Erythroblast (primary cell): ENCODE results near the gene ZNF679.
A peak's percentile ranks its signal among the peaks of the same experiment; 100 is the strongest.

ENCODE experiments used
- GATA1 ChIP-seq: IDR thresholded peaks from 2 replicates; pipeline ENCODE4 v1.6.1; 2011; ENCODE audit warnings: low read depth, mild to moderate bottlenecking, control low read depth, low read length, moderate library complexity
- POLR2A ChIP-seq: IDR thresholded peaks from 2 replicates; pipeline ENCODE4 v1.6.1; 2011; ENCODE audit warnings: mild to moderate bottlenecking, low read length

DNA sequence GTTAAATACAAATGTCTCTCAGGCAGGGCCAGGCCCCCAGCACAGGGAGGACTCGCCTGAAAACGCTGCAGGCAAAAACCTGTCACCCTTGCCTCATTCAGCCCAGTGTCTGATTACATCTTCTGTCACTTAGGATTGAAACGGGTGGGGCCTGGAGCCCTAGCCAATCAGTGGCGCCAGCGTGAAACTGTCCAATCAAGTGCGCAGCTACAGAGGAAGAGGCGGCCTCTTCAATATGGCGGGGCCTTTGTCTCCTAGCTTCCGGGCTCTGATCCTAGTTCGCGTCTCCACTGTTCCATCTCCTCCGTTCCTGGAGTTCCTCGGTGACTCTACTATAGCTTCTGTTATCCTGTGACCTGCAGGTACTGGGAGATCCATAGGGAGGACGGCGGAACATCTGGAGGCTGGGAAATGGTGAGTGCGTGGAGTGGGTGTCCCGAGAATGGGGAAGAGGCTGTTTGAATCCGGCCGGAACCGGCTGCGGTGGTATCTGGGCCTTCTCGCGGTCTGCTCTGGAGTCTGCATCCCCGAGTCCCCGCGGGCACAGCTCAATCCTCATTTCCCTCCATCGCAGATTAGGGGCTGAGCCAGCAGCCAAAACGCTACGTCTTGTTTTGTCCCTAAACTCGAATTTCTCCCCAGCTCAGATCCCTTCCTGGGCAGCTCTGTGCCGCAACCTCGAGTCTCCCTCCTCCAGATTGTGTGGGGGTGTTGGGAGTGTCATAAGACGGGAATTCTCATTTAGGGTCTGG lies 85.6 kb downstream of the ZNF679 start, which contains the start of gene ZNF736:
- TF ChIP-seq POLR2A (peak; percentile 75), GATA1 (no peak)
